ENCODE results near the gene ZC3H4.

GRCh38 chr19:47104680-47105079, 8.9 kb downstream of the ZC3H4 start:
- TF ChIP-seq RAD21 (IDR thresholded peaks at IDR 0.05; ENCODE audit: low read depth), result no peak
- TF ChIP-seq, protein P1, sequence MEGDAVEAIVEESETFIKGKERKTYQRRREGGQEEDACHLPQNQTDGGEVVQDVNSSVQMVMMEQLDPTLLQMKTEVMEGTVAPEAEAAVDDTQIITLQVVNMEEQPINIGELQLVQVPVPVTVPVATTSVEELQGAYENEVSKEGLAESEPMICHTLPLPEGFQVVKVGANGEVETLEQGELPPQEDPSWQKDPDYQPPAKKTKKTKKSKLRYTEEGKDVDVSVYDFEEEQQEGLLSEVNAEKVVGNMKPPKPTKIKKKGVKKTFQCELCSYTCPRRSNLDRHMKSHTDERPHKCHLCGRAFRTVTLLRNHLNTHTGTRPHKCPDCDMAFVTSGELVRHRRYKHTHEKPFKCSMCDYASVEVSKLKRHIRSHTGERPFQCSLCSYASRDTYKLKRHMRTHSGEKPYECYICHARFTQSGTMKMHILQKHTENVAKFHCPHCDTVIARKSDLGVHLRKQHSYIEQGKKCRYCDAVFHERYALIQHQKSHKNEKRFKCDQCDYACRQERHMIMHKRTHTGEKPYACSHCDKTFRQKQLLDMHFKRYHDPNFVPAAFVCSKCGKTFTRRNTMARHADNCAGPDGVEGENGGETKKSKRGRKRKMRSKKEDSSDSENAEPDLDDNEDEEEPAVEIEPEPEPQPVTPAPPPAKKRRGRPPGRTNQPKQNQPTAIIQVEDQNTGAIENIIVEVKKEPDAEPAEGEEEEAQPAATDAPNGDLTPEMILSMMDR (IDR thresholded peaks at IDR 0.05 in 2 of 3, conservative IDR thresholded peaks at IDR 0.05 in 1 of 3; ENCODE audit: borderline replicate concordance in 1 of 3, insufficient read depth in 1 of 3, low read depth in 2 of 3, low read length in 2 of 3), result no peak
- no peak for TF ChIP-seq EZH2 (IDR thresholded peaks at IDR 0.05)
